ENCODE results near the gene ARHGAP24.

DNA sequence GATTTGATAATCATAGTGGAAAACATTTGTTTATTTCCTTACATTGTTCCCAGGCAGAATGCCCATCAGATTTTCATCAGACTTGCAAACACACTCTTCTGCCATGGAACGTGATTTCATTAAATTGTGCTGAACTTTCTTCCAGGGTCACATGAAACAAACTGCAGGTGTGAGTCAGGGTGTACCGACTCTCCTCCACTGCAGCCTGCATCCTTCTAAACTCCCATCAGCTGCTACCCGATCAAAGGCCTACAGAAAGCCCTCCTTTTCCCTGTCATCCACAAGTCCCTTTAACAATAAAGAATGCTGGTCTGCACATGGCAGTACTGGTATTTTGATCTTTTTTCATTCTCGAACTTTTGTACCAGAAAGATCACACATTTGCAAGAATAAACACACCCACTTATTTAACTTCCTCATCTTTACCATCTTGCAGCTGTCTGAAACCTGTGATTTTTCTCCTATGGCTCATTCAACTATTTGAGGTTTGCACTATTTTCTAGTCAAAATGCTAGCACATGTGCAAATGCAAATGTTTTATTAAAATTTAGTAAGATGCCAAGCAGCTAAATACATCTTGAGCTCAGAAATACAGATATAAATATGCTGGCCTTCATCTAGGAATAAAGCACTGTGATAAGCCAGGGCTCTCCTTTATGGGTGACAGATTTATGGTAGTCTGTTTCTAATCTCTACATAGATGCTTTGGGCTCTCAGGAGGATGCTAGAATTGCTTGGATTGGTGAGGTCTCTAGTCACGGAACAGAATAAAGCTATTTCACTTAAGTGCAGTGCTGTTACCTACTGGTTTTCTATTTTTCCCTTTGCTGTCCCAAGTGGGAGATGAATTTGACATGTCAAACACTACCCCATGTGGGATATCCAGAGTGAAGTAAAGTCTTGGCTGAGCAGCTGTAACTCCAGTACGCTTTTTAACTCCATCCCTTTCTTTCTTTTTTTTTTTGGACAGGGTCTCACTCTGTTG is 25.8 kb upstream of the ARHGAP24 start:
- TF ChIP-seq, protein P1, sequence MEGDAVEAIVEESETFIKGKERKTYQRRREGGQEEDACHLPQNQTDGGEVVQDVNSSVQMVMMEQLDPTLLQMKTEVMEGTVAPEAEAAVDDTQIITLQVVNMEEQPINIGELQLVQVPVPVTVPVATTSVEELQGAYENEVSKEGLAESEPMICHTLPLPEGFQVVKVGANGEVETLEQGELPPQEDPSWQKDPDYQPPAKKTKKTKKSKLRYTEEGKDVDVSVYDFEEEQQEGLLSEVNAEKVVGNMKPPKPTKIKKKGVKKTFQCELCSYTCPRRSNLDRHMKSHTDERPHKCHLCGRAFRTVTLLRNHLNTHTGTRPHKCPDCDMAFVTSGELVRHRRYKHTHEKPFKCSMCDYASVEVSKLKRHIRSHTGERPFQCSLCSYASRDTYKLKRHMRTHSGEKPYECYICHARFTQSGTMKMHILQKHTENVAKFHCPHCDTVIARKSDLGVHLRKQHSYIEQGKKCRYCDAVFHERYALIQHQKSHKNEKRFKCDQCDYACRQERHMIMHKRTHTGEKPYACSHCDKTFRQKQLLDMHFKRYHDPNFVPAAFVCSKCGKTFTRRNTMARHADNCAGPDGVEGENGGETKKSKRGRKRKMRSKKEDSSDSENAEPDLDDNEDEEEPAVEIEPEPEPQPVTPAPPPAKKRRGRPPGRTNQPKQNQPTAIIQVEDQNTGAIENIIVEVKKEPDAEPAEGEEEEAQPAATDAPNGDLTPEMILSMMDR (IDR thresholded peaks at IDR 0.05), result no peak
- TF ChIP-seq POLR2A (IDR thresholded peaks at IDR 0.05), result no peak

All from ovary (tissue), 3 donors.